Measurements from ENCODE around the gene CAP2. TPM values are rescaled to one million over a fixed set of nuclear protein-coding genes. Genes with fewer than 3 reads are reported as not detected.
"Not testable (repeated sequence)": the region's sequence is repeated elsewhere in the genome, so short reads cannot be mapped to it uniquely, and the experiment has no call there.

The CAP2 gene
- total RNA-seq, 1 donor from 2014 or later, result 9.3 TPM

DNA sequence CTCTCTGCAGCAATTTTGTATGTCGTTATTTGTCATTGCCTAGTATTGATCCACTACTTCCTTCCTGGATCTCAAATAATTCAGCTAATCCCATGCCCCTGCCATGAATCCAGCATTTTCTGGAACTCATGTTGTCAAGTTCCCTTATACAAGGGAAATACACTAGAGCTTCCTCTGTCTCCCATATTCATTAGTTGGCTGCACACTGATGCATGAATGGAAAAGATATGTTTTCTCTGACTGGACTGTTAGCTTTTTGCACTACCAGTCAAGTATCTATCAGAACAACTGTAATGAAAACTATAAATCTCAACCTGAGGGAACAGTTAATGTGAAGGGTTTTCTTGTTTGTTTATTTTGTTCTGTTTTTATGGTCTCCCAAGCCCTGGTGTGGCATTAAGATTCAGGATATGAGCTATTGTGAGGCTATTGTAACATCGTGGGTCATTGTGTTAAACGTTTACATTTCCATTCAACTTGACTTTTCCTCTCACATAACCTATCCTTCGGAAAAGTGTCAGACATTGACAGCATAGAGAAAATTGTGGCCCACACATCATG is 104.2 kb downstream of the CAP2 start:
- DNase-seq (ENCODE audit: low spot score), result no peak

DNA sequence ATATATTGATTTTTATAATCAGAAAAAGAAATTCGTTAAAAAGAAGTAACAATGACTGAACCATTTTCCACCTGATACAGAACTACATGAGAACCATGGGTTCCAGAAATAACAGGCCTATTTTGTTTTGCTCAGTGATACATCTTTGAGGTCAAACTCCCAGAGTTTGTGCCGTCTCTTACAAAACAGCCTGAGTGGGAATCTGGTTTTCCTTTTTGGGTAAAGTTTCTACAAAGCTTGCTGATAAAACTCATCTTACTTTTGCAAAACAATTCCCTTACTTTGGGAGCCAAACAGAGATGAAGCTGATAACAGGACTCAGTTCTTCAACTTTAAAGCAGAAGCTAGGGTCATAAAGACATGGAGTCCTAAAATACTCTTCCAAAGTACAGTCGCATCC is 108.0 kb downstream of the CAP2 start:
- no peak for DNase-seq (ENCODE audit: low spot score)

DNA sequence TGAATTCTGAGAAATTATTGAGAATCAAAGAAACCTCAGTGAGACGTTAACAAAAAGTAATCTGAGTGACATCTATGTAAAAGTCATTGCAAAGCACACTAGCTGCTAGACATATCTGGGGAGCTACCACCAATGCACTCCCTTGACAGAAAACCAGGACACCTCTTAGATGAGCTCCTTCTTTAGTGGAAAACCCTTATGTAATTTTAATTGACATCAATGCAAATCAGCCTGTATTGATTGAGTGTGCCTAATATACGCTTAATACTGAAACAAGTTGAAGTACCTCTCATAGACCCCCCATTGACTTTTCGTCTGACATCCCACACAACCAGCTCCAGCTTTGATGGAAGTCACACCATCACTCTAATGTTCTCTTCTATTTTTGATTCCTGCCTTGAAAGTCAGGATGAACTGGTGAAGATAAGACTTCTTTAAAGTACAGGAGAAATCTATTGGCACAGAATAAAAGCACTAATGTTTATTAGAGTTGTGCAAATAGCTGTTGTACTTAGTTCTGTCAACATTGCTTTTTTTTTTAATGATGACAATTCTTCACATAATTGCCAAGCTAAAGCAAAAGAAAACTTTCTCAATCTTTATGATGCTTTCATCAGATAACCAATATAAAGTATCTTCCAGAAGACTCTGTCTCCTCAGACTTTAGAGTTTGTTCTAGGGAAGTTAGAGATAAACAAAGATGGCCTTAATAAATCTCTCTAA is 108.7 kb downstream of the CAP2 start:
- no peak for DNase-seq (ENCODE audit: low spot score)

DNA sequence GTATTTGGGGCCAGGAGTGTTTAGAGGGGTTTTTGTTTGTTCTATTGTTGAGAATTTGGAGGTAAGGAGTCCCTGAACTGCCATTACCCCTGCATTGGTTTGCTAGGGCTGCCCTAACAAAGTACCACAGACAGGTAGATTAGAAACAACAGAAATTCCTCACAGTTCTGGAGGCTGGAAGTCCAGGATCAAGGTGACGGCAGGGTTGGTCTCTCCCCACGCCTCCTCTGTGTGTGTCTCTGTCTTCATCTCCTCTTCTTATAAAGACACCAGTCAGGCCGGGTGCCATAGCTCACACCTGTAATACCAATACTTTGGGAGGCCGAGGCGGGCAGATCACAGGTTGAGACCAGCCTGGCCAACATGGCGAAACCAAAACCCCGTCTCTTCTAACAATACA is 109.7 kb downstream of the CAP2 start:
- no peak for DNase-seq (ENCODE audit: low spot score)

DNA sequence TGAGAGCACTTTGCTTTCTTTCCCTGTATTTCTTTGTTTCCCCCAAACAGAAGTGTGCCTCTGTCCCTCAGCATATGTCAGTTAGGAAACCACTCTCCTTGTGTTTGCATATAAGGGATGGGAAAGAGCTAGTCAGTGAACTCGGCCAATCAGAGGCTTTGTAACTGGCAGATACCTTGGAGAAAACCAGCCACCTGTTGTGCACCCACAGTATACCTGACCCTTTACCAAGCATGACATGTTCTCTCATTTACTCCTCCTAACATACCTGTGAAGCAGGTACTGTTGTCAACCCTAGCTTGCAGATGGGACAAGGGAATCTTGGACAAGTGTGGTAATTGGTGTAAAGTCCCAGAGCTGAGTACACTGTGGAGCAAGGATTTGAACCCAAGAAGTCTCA is 110.6 kb downstream of the CAP2 start:
- no peak for DNase-seq (ENCODE audit: low spot score)

DNA sequence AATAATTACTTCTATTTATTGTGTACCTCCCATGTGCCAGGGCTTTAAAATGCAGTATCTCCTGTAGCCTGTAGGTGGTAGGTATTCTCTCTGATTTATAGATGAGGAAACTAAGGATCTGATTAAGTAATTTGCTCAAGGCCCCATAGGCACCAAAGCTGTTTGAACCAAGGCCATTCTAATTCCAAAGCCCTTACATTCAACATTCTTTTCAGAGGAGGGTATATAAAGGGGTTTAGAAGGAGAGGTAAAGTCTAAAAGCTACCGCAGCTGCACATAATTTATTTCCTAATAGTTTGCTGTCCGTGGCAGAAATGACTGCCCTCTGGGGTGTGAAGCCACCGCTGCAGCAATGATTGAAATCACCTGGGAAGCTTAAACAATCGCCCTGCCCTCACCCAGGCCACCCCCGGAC is 111.7 kb downstream of the CAP2 start:
- no peak for DNase-seq (ENCODE audit: low spot score)

DNA sequence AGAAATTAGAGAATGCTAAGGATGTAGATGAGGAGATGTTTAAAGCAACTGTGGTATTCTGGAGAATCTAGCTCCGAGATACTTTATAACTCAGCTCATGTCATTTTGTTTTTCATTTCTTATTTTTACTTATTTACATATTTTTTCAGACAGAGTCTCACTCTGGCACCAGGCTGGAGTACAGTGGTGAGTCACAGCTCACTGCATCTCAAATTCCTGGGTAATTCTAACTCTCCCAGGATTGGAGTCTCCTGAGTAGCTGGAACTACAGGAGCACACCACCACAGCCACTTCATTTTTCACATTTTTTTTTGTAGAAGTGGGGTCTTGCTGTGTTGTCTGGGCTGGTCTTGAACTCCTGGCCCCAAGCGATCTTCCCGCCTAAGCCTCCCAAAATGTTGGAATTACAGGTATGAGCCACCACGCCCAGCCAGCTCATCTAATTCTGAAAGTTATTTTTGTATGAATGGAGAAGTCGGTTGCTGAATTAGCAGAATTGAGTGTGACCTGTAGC is 112.4 kb downstream of the CAP2 start:
- no peak for DNase-seq (ENCODE audit: low spot score)

DNA sequence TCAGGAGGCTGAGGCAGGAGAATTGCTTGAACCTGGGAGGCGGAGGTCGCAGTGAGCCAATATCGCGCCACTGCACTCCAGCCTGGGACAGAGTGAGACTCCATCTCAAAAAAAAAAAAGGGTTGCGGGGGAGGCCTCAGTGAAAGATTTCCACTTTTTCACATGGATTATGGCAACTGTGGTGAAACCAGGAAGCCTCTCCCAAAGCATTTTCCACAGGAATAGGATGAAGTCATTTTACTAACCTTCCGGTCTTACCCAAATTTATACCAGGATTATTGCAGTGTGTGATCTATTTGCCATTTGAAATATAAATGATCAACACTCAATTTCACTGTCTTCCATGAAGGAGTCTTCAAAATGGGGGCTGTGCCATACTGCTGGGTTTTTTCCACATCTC is 113.1 kb downstream of the CAP2 start:
- DNase-seq (ENCODE audit: low spot score), result no peak

DNA sequence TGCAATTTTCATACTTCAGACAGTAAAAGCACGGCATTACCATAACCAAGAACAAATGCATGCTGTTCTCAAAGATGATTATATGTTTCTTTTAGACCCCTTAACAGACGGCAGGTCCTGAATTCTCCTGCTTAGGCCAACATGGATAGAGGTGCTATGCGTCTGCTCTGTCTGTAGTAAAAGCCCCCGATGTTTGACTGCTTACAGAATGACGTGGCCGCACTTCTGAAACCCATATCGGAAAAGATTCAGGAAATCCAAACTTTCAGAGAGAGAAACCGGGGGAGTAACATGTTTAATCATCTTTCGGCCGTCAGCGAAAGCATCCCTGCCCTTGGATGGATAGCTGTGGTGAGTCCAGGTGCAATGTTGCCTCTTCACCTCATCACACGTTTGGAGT is 113.6 kb downstream of the CAP2 start:
- DNase-seq (ENCODE audit: low spot score), result no peak

DNA sequence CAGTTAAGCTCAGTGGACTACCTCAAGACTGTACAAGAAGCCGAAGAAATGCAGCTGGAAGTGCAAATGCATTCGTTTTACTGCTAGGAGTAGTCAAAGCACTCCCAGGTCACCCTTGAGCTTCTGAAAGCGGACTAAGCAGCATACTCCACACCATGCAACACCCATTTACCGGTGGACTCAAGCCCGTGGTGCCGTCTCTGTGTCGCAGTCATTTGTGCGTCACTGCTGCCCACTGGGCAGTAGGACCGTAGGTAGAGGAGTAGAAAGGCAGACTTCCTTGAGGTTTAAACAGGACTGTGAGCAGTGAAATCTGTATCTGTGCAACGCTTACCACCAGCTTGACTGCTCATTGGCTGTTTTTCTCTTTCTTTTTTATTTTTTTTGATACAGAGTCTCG is 117.7 kb downstream of the CAP2 start:
- no peak for DNase-seq (ENCODE audit: low spot score)

DNA sequence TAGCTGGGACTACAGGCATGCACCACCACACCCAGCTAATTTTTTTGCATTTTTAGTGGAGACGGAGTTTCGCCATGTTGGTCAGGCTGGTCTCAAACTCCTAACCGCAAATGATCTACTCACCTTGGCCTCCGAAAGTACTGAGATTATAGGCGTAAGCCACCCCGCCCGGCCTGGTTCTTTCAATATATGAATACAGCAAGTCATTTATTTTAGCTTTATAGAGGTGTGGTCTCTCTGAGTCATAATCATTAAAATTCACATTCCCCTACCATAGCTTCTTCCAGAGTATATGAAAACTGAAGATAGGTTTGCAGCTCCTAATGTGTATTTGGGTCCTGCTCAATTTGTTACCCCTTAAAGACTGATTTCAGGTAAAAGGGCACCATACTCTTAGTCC is 118.2 kb downstream of the CAP2 start:
- DNase-seq (ENCODE audit: low spot score), result no peak

DNA sequence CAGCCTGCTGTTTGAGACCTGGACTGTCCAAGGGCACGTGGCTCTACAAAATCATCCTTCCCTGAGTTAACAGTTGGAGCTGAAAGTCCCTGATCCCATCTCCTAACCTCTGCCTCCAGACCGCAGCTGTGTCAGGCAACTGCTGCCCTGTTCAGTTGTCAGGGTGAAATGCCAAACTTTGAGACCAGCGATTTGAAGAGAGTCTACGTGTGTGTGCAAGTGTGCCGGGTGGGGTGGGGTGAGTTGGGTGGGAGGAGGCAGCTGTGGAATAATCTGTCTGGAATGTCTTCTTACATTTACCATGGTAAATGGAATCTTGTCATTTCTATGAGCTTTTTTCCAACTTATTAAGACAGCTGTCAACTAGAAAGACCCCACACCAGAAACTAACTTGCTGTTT is 125.7 kb downstream of the CAP2 start:
- no peak for DNase-seq (ENCODE audit: low spot score)

DNA sequence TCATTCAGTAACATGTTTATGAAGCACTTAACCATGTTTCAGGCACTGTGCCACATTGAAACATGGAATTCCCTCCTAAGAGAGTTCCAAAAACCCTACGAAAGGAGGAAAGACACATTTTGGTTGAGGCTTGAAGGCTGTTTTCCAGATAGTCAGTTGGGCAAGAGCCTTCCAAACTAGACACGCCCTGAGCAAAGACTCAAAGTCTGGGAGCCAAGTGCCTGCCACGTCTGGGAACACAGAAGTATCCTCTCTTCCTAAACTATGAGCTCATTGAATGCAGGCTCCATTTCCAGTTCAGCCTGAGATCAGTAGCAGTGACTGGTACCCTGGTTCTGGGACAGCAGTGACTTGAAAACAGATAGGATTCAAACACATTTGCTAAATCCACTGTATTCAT is 132.2 kb downstream of the CAP2 start:
- DNase-seq (ENCODE audit: low spot score), result no peak

DNA sequence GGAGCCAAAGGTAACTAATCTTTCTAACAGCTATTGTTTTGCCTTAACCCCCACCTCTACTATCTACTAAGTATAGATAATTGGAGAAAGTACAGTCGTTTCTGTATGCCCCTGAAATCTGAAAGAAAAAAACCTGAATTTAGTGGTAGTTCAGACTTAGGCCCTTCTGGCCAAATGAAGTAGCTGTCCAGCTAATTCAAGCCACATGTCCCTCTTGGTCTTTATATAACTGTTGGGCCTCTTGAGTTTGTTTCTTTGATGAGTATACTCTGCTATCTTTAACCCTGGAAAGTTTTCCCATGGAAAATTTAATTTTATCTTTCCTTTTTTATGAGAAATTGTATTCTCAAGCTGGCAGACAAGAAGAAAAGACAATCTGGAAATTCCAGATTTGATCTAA is 133.7 kb downstream of the CAP2 start:
- no peak for DNase-seq (ENCODE audit: low spot score)

DNA sequence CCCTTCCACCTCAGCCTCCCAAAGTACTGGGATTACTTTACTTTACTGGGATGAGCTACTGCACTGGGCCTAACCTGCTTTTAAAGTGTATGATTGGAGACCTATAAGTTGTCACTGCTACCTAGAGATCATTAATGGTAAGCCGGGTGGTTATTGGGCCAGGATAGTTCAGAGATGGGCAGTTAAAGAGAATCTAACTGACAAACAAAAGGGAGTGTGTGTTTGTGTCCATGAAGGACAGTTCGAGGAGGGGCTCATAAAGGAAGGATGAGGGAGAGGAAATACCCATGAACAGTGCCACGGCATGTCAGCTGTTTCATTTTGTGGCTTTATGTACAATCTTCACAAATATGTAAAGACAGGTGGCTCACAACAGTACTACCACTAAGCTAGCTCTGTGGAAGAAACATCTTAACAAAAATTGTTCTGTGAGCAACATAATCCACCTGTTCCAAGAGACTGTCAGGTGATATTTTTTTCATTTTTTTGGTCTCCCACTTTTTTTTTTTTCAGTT is 137.0 kb downstream of the CAP2 start:
- no peak for DNase-seq (ENCODE audit: low spot score)

DNA sequence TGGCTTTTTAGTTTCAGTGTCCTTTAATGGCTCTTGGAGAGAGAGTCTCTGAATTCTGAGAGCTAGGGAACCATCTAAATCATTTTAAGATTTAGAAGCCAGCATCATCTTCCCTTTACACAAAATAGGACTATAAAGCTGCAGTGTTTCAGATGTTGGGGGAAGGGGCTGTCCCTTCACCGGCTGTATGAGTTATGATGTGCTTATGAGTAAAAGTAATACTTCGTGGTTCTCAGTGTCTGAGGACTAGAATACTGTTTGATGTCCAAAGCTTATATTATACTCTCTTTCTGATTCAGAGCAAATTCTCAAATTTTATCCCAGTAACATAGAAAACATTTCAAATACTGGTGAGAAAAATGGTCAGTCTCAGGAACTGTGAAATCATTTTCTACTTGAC is 143.2 kb downstream of the CAP2 start:
- no peak for DNase-seq (ENCODE audit: low spot score)

DNA sequence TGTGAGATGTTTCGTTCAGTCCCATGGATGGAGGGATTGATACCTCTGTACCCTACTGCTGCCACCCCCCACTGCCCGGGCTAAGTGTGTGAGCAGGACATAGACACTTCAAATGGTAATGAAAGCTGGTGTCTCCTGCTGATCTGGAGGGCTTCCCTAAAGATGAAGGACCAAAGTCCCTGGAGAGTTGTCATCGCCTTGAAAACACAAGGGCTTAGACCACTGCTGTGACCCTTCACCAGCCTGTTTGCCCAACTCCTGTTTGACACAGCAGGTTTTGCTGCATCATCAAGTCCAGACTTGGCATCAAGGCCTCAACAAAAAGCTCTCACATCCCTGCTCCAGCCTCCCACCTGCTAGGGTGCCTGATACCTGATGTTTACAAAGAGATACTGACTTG is 148.8 kb downstream of the CAP2 start:
- DNase-seq (ENCODE audit: low spot score), result no peak

DNA sequence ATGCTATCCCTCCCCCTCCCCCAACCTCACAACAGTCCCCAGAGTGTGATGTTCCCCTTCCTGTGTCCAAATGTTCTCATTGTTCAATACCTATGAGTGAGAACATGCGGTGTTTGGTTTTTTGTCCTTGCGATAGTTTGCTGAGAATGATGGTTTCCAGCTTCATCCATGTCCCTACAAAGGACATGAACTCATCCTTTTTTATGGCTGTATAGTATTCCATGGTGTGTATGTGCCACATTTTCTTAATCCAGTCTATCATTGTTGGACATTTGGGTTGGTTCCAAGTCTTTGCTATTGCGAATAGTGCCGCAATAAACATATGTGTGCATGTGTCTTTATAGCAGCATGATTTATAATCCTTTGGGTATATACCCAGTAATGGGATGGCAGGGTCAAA is 152.3 kb downstream of the CAP2 start:
- DNase-seq (ENCODE audit: low spot score), result not testable (repeated sequence)

DNA sequence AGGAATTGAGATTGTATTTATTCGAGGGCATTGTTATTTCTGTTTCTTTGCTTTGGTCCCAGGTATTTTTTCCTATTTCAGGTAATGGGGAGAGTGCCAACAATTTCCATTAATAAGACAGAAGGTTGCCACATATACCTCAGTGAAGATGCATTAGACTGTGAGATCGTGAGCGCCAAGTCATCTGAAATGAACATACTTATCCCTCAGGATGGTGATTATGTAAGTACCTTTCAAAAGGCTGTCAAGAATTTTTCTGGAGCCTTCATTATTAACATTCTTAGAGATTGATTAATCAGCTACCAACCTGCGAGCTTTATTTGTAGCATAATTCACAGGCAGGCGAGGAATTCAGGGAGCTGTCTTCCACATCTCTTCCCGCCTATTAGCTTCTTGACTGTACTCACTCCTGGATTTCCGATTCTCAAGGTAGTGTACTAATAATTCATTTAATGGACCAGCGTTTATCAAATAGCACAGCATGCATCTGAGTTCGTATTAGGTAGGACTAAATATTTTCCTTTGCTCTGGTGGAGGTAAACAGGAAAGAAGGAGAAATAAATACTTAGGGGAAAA is 158.1 kb downstream of the CAP2 start:
- DNase-seq (ENCODE audit: low spot score), result no peak

DNA sequence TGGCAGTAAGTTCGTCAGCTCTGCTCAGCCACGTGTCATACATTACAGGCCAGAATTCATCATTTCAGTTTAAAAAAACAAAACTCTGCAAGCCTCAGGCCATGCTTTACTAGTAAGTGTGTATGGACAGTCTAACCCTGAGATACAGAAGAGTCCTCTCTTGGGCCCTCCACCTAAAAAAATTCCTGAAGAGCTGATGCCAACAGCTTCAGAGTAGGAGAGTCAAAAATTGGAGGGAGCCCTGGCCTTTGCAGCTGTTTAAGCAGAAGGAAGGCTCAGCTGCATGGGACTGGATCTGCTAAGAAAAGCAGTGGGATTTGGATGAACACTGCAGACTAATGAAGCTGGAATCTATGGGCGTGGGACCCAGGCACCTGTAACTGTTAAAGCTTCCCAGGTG is 159.5 kb downstream of the CAP2 start:
- DNase-seq (ENCODE audit: low spot score), result no peak

DNA sequence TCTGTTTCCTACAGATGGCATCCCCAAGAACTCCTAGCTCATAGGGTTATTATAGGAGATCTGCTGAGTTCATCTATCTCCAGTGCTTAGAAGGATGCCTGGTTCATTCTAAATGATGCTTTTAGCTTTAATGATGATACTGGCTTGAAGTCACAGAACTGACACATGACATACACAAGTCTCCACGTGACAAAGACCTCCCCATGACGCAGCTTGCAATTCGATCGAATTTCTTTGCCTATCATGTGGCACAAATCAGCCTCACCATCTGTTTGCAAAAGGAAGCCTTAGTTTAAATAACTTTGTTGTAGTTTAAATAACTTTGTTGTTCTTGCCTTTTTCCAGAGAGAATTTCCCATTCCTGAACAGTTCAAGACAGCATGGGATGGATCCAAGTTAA is 162.6 kb downstream of the CAP2 start:
- no peak for DNase-seq (ENCODE audit: low spot score)

DNA sequence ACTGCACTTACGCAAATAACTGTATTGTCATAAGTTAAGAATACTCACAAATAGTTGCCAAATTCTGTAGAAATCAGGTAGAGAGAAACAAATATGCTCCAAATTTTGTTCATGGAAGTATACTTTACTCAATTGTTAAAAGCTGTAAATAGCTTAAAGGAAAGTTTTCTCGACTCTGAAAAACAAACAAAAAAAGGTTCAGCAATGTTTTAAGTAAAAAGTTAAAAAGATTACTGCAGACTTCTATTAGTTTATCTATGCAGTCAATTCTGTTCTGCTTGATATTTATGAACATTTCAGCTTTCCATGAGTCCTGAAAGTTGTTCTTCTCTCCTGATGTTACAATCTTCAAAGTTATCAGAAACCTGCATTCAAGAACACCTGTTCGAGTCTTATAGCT is 169.2 kb downstream of the CAP2 start:
- DNase-seq (ENCODE audit: low spot score), result no peak

DNA sequence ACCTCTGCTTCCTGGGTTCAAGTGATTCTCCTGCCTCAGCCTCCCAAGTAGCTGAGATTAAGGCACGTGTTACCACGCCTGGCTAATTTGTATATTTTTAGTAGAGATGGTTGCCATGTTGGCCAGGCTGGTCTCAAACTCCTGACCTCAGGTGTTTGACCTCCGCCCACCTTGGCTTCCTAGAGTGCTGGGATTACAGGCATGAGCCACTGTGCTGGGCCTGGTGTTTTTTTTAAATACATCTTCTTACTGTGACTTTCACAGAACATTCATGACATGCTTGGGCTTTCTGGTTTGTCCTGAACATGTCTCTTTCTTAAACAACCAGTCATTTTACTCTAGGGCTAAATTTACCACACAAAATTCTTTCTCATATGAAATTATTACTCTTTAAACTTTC is 172.0 kb downstream of the CAP2 start:
- no peak for DNase-seq (ENCODE audit: low spot score)

Measured in mesenteric fat pad (tissue), 1 donor.